Measurements from ENCODE around the gene TMEM52B.
A peak's percentile ranks its signal among the peaks of the same experiment; 100 is the strongest.

The TMEM52B gene

DNA sequence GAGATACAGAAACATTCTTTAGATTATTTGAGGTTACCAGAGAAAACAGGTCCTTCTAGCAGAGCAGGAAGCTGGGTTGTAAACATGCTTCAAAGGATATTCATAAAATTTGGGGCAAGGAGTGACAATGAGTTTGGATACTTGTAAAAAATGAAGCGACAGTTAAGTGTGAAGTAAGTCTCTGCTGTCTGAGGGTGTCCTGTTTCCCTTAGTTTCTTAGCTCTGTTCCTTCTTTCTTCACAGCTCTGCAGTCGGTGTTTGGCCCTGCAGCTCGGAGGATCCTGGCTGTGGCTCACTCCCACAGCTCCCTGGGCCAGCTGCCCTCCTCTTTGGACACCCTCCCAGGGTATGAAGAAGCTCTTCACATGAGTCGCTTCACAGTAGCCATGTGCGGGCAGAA lies 10.8 kb downstream of the TMEM52B start:
- TF ChIP-seq, protein P1, sequence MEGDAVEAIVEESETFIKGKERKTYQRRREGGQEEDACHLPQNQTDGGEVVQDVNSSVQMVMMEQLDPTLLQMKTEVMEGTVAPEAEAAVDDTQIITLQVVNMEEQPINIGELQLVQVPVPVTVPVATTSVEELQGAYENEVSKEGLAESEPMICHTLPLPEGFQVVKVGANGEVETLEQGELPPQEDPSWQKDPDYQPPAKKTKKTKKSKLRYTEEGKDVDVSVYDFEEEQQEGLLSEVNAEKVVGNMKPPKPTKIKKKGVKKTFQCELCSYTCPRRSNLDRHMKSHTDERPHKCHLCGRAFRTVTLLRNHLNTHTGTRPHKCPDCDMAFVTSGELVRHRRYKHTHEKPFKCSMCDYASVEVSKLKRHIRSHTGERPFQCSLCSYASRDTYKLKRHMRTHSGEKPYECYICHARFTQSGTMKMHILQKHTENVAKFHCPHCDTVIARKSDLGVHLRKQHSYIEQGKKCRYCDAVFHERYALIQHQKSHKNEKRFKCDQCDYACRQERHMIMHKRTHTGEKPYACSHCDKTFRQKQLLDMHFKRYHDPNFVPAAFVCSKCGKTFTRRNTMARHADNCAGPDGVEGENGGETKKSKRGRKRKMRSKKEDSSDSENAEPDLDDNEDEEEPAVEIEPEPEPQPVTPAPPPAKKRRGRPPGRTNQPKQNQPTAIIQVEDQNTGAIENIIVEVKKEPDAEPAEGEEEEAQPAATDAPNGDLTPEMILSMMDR (IDR thresholded peaks at IDR 0.05) = no peak

DNA sequence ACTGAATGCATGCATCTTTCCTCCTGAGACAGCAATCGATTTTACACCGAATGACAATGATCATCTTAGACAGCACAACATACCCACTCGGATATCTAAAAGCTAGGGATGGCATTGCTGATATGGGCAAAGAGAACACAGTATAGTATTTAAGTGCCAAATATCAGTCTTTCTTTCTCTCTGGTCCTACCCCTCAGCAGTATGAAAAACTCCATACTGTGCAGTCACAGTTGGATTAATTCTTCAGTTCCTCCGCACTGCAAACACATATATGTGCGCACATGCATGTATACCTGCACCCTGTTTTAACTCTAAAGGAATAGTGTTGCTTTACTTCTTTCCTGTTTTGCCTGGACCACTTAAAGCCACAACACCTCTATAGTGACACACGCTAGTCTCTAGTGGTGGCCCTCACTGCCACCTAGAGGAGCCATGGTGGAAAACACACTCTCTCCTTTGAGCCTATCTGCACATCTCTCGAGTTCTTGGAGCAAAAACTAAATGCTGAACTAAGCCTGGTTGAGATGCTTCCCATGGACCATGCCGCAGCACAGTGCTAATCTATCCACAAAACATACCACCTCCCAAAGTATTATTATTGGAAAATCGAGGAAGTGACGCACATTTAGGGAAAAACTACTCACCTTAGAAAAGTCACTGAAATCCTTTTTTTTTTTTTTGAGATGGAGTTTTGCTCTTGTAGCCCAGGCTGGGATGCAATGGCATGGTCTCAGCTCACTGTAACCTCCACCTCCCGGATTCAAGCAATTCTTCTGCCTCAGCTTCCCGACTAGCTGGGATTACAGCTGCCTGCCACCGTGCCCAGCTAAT lies 11.9 kb downstream of the TMEM52B start:
- TF ChIP-seq, protein P1 (IDR thresholded peaks at IDR 0.05) = peak; percentile 85

DNA sequence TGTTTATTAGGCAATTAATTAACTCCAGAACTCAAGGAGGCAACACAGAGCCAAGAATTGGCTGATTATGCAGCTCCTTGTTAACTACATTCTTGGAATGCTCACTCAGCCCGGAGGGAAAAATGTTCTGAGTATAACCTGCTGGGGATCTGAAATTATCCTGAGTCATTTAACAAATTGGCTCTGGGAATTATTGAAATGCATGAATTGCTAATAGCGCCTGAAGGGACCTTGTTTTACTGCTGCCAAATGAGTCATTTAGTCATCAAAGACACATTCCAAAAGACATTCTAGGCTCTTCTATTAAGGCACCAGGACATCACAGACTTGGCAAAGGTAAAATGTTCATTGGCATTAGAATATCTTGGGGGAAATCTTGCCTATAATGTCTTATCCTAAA lies 13.0 kb downstream of the TMEM52B start:
- TF ChIP-seq, protein P1 (IDR thresholded peaks at IDR 0.05) = no peak

DNA sequence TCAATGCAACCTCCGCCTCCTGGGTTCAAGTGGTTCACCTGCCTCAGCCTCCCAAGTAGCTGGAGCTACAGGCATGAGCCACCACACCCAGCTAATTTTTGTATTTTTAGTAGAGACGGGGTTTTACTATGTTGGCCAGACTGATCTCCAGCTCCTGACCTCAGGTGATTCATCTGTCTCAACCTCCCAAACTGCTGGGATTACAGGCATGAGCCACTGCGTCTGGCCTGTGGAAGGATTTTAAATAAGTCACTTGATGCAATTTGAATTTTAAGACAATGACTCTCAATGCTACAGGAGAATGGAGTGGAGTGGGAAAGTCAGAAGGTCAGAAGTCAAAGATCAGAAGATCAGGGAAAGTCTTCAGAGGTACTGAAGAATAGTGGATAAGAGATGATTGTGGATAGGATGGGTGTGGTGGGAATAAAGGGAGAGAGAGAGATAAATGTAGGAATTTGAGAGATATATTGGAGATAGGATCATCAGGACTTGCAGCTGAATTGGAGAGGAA lies 15.4 kb downstream of the TMEM52B start:
- TF ChIP-seq, protein P1 (IDR thresholded peaks at IDR 0.05) = no peak

DNA sequence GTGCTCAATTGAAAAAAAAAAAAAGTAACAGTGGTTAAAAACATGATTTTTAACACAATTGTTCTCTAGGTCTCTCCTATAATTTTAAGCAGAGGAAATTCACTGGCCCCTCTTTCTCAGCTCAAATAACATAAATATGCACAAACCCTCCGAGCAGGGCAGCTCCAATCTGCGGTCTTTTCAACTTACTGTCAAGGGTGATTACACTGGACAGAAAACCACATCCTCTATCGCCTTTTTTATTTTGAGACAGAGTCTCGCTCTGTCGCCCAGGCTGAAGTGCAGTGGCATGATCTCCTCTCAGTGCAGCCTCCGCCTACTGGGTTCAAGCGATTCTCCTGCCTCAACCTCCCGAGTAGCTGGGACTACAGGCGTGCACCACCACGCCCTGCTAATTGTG lies 17.4 kb downstream of the TMEM52B start:
- TF ChIP-seq, protein P1 (IDR thresholded peaks at IDR 0.05) = no peak

DNA sequence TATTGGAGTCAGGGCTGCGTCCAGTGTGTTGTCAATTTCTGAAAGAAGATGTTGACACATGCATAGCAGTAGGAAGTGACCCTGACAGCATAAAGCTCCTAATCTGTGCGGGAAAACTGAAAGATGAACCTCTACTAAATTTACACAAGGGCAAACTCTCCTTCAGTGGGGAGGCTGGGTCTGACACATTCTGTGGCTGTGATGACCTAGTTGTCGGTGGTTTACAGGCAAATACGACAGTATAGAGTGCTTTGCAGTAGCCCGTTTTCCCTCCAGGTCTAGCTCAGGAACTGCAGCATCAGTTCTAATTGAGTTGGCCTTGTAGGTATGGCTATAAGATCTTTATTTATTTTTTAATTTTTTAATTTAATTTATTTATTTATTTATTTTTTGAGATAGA lies 19.0 kb downstream of the TMEM52B start:
- TF ChIP-seq, protein P1 (IDR thresholded peaks at IDR 0.05) = no peak

DNA sequence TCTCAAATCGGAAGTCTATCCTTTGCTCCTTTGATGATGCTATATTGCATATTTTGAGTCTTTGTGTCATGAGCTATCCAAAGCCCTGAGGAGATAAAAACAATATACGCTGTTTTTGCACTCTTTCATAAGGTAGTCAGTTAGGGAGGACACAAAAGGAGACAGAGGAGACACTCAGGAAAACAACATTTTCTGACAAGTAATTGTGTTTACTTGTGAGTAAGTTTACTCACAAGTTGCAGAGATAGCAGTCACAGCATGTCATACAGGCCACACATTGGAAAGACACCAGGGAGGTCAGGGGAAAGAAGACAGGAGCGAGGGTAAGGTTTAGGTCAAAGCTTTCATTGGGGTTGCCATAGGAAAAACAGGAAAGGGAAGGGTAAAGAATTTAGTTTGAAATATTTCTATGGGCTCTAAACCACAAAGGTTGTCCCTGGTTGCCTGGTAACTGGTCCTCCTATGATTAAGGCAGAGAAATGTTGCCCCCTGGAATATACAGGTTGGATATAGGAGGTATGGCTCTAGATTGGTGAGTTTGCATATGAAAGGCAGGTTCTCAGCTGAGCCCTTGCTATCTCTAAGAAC lies 26.5 kb downstream of the TMEM52B start:
- TF ChIP-seq, protein P1 (IDR thresholded peaks at IDR 0.05) = no peak

Data from LNCAP (cell line).